ENCODE results near the gene CNTNAP2. TPM values are rescaled to one million over a fixed set of nuclear protein-coding genes. Genes with fewer than 3 reads are reported as not detected.

The CNTNAP2 gene
- total and polyA plus RNA-seq, 2 of the 13 experiments (the other 11 are each of a cell fraction or from before 2014, with no cell fraction given): 0.40 to 0.42 TPM

DNA sequence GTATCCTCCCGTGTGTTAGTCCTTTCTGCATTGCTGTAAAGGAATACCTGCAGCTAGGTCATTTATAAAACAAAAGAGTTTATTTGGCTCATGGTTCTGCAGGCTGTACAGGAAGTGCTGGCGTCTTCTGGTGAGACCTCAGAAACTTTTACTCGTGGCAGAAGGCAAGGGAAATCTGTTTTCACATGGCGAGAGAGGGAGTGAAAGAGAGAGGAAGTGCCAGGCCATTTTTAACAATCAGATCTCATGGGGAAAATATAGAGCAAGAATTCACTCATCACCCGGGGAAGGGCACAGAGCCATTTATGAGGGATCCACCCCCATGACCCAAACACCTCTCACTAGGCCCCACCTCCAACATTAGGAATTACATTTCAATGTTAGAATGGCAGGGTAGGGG, 952.2 kb downstream of the CNTNAP2 start:
- H4K20me1 ChIP-seq (ENCODE audit: insufficient read depth, low read length): no peaks in the 10 kb centered on the region
- no peak overlapping the region for H2AFZ ChIP-seq (ENCODE audit: low read length)
- peaks cover 56% of the 10 kb centered on the region for H3K9me3 ChIP-seq (ENCODE audit: low read length)
- H3K4me2 ChIP-seq (ENCODE audit: low read depth, low read length): no peak overlapping the region
- DNase-seq (ENCODE audit: low spot score): no peak
- no TSS peak for BruUV-seq (replicated peaks)
- in situ Hi-C loops (cut with HindIII; ENCODE audit: extremely low pct_ligation_motif_present, low pct_unique_long_range_greater_than_20kb) (no loop called here), intact Hi-C loops (cut with micrococcal nuclease; ENCODE audit: unreplicated experiment) (no loop called here)
- TF ChIP-seq MTF1 (CRISPR knock-in tag; IDR thresholded peaks at IDR 0.05) (no peak), POGK (CRISPR knock-in tag; conservative IDR thresholded peaks at IDR 0.05) (no peak), ZNF660 (CRISPR knock-in tag; IDR thresholded peaks at IDR 0.05; ENCODE audit: borderline replicate concordance, low read depth) (no peak), ZFY (CRISPR knock-in tag; IDR thresholded peaks at IDR 0.05) (no peak), RERE (CRISPR knock-in tag; IDR thresholded peaks at IDR 0.05; ENCODE audit: low read depth) (no peak), RCOR2 (CRISPR knock-in tag; IDR thresholded peaks at IDR 0.05) (no peak), KDM5B (CRISPR knock-in tag; IDR thresholded peaks at IDR 0.05; ENCODE audit: borderline replicate concordance) (no peak), ZNF382 (CRISPR knock-in tag; IDR thresholded peaks at IDR 0.05; ENCODE audit: borderline replicate concordance) (no peak), ZFP90 (CRISPR knock-in tag; IDR thresholded peaks at IDR 0.05; ENCODE audit: borderline replicate concordance) (no peak)
- WGBS (ENCODE audit: low lambda C conversion rate): 7% methylated on average over 5 of the region's 5 CpGs
- no peak for FAIRE-seq
- H3K36me3 ChIP-seq (replicated peaks in 1 of 2; ENCODE audit: control insufficient read depth in 1 of 2, insufficient read depth in 2 of 2, low read length in 2 of 2): no peaks in the 10 kb centered on the region
- POLR2A ChIA-PET: no interaction called here
- ATAC-seq: no peak
- no peaks in the 10 kb centered on the region for H3K27me3 ChIP-seq (ENCODE audit: control insufficient read depth in 1 of 2, insufficient read depth in 2 of 2, low read length in 2 of 2)
- no peak overlapping the region for H3K9ac ChIP-seq (ENCODE audit: insufficient read depth, low read depth, low read length)
- CTCF ChIA-PET (ENCODE audit: low intra/inter-chr PET ratio, low total read pairs): no interaction called here
- no peak overlapping the region for H3K27ac ChIP-seq (ENCODE audit: extremely low read length, insufficient read depth, low read length)
- no peak overlapping the region for H3K4me3 ChIP-seq (replicated peaks in 1 of 3; ENCODE audit: insufficient read depth in 1 of 3, low read depth in 2 of 3, low read length in 3 of 3)
- no peaks in the 10 kb centered on the region for H3K4me1 ChIP-seq (ENCODE audit: insufficient read depth, low read length)
- no peaks in the 10 kb centered on the region for H3K79me2 ChIP-seq (ENCODE audit: insufficient read depth, low read length)
